GM23338 (cell line): ENCODE measurements around the gene SH2D2A.

Experiments
- CREB1 ChIP-seq: fragments of 250-450 bp; sonication (Bioruptor Pico); IDR thresholded peaks from 2 replicates; pipeline ENCODE4 v1.5.0; 2020; ENCODE audit warnings: low read depth, mild to moderate bottlenecking, moderate library complexity
- EZH2 ChIP-seq: fragments of 200-600 bp; sonication (generic); IDR thresholded peaks from one replicate; pipeline ENCODE4 v1.8.0; 2017; ENCODE audit warnings: antibody characterized with exemption, mild to moderate bottlenecking, low read depth; ENCODE audit not compliant: unreplicated experiment
- EZH2phosphoT487 ChIP-seq: fragments of 200-600 bp; sonication (generic); IDR thresholded peaks from one replicate; pipeline ENCODE4 v1.8.1; 2018; ENCODE audit warnings: antibody characterized with exemption; ENCODE audit not compliant: unreplicated experiment
- JUNB ChIP-seq: IDR thresholded peaks from one replicate; pipeline ENCODE4 v1.6.1; 2016; ENCODE audit warnings: antibody characterized with exemption; ENCODE audit not compliant: unreplicated experiment
- NANOG ChIP-seq: IDR thresholded peaks from 2 replicates; pipeline ENCODE4 v1.6.1; 2016; ENCODE audit warnings: antibody characterized with exemption, borderline replicate concordance
- POLR2AphosphoS5 ChIP-seq: IDR thresholded peaks from 2 replicates; pipeline ENCODE4 v1.6.1; 2016; ENCODE audit warnings: antibody characterized with exemption, low read depth
- STAT1 ChIP-seq: IDR thresholded peaks from one replicate; pipeline ENCODE4 v1.6.1; 2016; ENCODE audit warnings: antibody characterized with exemption; ENCODE audit not compliant: unreplicated experiment
- ZNF114 ChIP-seq: fragments of 250-450 bp; sonication (Bioruptor Pico); IDR thresholded peaks from 2 replicates; pipeline ENCODE4 v1.5.0; 2020; ENCODE audit warnings: mild to moderate bottlenecking, moderate library complexity
- ZNF331 ChIP-seq: fragments of 250-450 bp; sonication (Bioruptor Pico); IDR thresholded peaks from 2 replicates; pipeline ENCODE4 v1.5.0; 2020; ENCODE audit warnings: low read depth, mild to moderate bottlenecking, moderate library complexity
- TF ChIP-seq, protein P1 (sequence below), 2 experiments: fragments of 200-600 bp in 1 of 2; sonication (generic) in 1 of 2; conservative IDR thresholded peaks; 2 replicates each; pipeline versions ENCODE4 v1.5.1 to v1.6.1; 2016 to 2017; ENCODE audit warnings: antibody characterized with exemption in 2 of 2, low read depth in 2 of 2, mild to moderate bottlenecking in 2 of 2, moderate library complexity in 1 of 2
- TF ChIP-seq, protein P2 (sequence below): IDR thresholded peaks from one replicate; pipeline ENCODE4 v1.6.1; 2018; ENCODE audit warnings: antibody characterized with exemption; ENCODE audit not compliant: unreplicated experiment
- TF ChIP-seq, protein P3 (sequence below): IDR thresholded peaks from 2 replicates; pipeline ENCODE4 v1.6.1; 2016; ENCODE audit warnings: antibody characterized with exemption
- TF ChIP-seq, protein P4 (sequence below): fragments of 250-450 bp; sonication (Bioruptor Pico); IDR thresholded peaks from 2 replicates; pipeline ENCODE4 v1.5.0; 2020; ENCODE audit warnings: mild to moderate bottlenecking, moderate library complexity

DNA sequence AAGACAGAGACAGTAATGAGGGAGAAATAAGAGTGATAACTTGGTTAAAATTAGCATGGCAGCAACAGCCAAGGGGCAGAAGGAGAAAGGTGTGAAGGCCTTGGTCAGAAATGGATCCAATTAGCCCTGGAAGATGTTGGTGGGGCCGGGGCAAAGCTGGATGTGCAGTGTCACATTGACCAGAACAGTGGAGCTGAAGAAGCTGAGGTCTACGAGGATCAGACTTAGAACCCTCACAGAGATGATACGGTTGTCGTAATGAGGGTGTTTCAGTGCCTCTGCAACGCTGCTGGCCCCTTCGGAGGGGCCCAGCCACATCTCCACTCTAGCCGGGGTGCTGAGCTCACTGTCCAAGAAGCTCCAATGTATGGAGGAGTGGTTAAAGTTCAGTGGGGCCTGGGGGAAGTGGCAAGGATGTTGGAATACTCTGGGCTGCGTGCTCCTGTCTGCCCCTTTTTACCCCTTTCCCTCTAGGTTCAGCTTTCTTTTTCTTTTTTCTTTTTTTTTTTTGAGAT is 14.2 kb downstream of the SH2D2A start:
- TF ChIP-seq, protein P1, sequence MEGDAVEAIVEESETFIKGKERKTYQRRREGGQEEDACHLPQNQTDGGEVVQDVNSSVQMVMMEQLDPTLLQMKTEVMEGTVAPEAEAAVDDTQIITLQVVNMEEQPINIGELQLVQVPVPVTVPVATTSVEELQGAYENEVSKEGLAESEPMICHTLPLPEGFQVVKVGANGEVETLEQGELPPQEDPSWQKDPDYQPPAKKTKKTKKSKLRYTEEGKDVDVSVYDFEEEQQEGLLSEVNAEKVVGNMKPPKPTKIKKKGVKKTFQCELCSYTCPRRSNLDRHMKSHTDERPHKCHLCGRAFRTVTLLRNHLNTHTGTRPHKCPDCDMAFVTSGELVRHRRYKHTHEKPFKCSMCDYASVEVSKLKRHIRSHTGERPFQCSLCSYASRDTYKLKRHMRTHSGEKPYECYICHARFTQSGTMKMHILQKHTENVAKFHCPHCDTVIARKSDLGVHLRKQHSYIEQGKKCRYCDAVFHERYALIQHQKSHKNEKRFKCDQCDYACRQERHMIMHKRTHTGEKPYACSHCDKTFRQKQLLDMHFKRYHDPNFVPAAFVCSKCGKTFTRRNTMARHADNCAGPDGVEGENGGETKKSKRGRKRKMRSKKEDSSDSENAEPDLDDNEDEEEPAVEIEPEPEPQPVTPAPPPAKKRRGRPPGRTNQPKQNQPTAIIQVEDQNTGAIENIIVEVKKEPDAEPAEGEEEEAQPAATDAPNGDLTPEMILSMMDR (conservative IDR thresholded peaks at IDR 0.05; ENCODE audit: low read depth in 2 of 2) = no peak
- TF ChIP-seq, protein P2, sequence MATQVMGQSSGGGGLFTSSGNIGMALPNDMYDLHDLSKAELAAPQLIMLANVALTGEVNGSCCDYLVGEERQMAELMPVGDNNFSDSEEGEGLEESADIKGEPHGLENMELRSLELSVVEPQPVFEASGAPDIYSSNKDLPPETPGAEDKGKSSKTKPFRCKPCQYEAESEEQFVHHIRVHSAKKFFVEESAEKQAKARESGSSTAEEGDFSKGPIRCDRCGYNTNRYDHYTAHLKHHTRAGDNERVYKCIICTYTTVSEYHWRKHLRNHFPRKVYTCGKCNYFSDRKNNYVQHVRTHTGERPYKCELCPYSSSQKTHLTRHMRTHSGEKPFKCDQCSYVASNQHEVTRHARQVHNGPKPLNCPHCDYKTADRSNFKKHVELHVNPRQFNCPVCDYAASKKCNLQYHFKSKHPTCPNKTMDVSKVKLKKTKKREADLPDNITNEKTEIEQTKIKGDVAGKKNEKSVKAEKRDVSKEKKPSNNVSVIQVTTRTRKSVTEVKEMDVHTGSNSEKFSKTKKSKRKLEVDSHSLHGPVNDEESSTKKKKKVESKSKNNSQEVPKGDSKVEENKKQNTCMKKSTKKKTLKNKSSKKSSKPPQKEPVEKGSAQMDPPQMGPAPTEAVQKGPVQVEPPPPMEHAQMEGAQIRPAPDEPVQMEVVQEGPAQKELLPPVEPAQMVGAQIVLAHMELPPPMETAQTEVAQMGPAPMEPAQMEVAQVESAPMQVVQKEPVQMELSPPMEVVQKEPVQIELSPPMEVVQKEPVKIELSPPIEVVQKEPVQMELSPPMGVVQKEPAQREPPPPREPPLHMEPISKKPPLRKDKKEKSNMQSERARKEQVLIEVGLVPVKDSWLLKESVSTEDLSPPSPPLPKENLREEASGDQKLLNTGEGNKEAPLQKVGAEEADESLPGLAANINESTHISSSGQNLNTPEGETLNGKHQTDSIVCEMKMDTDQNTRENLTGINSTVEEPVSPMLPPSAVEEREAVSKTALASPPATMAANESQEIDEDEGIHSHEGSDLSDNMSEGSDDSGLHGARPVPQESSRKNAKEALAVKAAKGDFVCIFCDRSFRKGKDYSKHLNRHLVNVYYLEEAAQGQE = no peak
- TF ChIP-seq EZH2 (no peak), POLR2AphosphoS5 (peak; percentile 14; the same call in 1 of the 2 replicates), CREB1 (CRISPR knock-in tag) (no peak), ZNF331 (CRISPR knock-in tag) (no peak), EZH2phosphoT487 (no peak), NANOG (no peak), STAT1 (no peak), JUNB (no peak), ZNF114 (CRISPR knock-in tag) (no peak)
- TF ChIP-seq, protein P3, sequence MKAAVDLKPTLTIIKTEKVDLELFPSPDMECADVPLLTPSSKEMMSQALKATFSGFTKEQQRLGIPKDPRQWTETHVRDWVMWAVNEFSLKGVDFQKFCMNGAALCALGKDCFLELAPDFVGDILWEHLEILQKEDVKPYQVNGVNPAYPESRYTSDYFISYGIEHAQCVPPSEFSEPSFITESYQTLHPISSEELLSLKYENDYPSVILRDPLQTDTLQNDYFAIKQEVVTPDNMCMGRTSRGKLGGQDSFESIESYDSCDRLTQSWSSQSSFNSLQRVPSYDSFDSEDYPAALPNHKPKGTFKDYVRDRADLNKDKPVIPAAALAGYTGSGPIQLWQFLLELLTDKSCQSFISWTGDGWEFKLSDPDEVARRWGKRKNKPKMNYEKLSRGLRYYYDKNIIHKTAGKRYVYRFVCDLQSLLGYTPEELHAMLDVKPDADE = no peak
- TF ChIP-seq, protein P4, sequence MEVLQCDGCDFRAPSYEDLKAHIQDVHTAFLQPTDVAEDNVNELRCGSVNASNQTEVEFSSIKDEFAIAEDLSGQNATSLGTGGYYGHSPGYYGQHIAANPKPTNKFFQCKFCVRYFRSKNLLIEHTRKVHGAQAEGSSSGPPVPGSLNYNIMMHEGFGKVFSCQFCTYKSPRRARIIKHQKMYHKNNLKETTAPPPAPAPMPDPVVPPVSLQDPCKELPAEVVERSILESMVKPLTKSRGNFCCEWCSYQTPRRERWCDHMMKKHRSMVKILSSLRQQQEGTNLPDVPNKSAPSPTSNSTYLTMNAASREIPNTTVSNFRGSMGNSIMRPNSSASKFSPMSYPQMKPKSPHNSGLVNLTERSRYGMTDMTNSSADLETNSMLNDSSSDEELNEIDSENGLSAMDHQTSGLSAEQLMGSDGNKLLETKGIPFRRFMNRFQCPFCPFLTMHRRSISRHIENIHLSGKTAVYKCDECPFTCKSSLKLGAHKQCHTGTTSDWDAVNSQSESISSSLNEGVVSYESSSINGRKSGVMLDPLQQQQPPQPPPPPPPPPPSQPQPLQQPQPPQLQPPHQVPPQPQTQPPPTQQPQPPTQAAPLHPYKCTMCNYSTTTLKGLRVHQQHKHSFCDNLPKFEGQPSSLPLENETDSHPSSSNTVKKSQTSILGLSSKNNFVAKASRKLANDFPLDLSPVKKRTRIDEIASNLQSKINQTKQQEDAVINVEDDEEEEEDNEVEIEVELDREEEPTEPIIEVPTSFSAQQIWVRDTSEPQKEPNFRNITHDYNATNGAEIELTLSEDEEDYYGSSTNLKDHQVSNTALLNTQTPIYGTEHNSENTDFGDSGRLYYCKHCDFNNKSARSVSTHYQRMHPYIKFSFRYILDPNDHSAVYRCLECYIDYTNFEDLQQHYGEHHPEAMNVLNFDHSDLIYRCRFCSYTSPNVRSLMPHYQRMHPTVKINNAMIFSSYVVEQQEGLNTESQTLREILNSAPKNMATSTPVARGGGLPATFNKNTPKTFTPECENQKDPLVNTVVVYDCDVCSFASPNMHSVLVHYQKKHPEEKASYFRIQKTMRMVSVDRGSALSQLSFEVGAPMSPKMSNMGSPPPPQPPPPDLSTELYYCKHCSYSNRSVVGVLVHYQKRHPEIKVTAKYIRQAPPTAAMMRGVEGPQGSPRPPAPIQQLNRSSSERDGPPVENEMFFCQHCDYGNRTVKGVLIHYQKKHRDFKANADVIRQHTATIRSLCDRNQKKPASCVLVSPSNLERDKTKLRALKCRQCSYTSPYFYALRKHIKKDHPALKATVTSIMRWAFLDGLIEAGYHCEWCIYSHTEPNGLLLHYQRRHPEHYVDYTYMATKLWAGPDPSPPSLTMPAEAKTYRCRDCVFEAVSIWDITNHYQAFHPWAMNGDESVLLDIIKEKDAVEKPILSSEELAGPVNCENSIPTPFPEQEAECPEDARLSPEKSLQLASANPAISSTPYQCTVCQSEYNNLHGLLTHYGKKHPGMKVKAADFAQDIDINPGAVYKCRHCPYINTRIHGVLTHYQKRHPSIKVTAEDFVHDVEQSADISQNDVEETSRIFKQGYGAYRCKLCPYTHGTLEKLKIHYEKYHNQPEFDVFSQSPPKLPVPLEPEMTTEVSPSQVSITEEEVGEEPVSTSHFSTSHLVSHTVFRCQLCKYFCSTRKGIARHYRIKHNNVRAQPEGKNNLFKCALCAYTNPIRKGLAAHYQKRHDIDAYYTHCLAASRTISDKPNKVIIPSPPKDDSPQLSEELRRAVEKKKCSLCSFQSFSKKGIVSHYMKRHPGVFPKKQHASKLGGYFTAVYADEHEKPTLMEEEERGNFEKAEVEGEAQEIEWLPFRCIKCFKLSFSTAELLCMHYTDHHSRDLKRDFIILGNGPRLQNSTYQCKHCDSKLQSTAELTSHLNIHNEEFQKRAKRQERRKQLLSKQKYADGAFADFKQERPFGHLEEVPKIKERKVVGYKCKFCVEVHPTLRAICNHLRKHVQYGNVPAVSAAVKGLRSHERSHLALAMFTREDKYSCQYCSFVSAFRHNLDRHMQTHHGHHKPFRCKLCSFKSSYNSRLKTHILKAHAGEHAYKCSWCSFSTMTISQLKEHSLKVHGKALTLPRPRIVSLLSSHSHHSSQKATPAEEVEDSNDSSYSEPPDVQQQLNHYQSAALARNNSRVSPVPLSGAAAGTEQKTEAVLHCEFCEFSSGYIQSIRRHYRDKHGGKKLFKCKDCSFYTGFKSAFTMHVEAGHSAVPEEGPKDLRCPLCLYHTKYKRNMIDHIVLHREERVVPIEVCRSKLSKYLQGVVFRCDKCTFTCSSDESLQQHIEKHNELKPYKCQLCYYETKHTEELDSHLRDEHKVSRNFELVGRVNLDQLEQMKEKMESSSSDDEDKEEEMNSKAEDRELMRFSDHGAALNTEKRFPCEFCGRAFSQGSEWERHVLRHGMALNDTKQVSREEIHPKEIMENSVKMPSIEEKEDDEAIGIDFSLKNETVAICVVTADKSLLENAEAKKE (CRISPR knock-in tag) = no peak
